ENCODE results near the gene CDX1.

DNA sequence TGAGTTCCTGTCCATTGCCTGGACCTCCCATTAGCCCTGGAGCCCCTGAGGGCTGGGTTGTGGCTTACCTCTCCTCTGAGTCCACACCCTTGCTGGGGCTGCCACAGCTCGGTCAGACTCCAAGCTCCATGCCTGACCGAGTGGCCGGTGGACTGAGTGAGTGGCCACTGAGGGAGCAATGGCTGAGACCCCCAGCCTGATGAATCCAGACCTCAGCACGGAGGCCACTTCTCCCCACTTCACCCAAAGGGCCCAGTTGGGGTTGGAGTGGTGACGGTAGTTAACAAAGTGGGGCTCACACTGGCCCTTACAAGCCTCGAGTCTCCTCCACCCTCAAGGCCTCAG lies 39.7 kb upstream of the CDX1 start:
- TF ChIP-seq TARDBP (IDR thresholded peaks at IDR 0.05) = no peak
- TF ChIP-seq FOXA1 (IDR thresholded peaks at IDR 0.05) = no peak
- no peak for TF ChIP-seq SP1 (IDR thresholded peaks at IDR 0.05)
- TF ChIP-seq FOXM1 (IDR thresholded peaks at IDR 0.05; ENCODE audit: borderline replicate concordance) = no peak
- no peak for TF ChIP-seq BHLHE40 (IDR thresholded peaks at IDR 0.05; ENCODE audit: borderline replicate concordance)
- no peak for TF ChIP-seq FOXK2 (IDR thresholded peaks at IDR 0.05)
- TF ChIP-seq HDGF (IDR thresholded peaks at IDR 0.05; ENCODE audit: borderline replicate concordance) = no peak
- TF ChIP-seq LEF1 (IDR thresholded peaks at IDR 0.05; ENCODE audit: borderline replicate concordance) = no peak
- TF ChIP-seq ARNT (IDR thresholded peaks at IDR 0.05) = no peak
- TF ChIP-seq CTBP1 (IDR thresholded peaks at IDR 0.05; ENCODE audit: borderline replicate concordance) = no peak
- TF ChIP-seq NFRKB (IDR thresholded peaks at IDR 0.05) = no peak
- TF ChIP-seq ZNF384 (IDR thresholded peaks at IDR 0.05) = no peak
